HG03439 (cell line): ENCODE results near the gene FXYD6.

Source experiments
- ATAC-seq: cut with Tn5 transposase; IDR thresholded peaks from one replicate; pipeline ENCODE4 v1.9.1; 2021; ENCODE audit warnings: mild to moderate bottlenecking, moderate library complexity; ENCODE audit not compliant: unreplicated experiment

The FXYD6 gene

DNA sequence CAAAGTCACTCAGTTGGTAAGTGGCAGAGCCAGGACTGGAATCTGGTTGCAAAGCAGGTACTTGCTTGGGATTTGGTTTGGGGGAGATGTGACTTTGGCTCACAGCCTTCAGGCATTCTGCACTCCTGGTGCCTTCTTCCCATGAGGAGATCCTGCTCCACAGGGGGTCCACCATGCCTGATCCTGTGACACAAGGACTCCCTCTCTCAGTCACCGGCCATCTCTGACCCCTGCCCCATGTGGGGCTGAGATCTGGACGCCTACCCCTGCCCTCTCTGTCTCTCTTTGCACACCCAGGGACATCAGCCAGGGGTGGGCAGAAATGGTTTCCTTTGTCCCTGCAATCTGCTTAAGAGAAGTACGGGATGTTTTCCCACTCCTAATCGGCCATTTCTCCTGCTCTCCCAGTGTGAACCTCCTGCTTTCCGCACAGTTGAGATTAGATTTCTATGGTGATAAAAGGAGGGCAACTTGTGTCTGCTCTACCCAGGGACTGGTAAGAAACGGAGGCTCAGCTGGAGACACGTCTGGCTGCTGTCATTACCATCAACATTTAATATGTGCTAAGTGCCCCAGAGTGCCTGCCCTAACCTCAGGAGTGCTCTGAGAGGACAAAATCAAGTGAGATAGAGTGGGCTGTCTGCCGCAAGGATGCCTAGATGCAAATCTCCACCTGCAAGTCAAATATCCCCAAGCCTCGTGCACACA lies 11.1 kb upstream of the FXYD6 start:
- no peak for ATAC-seq

GRCh38 chr11:117885777-117886176 lies 9.3 kb upstream of the FXYD6 start:
- no peak for ATAC-seq

DNA sequence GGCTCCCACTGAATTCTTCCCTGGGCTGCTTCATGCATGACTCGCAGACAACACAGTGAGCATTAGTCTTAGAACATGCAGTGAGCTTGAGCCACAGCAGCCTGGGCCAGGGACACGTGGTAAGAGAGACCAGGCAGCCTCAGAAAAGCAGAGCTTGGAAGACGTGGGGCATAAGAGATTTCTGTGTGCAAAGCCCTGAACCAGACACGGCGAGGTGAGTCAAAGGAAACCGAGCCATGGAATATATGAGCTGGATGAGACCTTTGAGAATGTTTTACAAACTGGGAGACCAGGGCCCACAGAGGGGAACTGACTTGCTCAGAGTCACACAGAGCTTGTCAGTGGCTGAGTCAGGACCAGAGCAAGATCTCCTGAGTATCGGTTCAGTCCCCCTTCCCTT lies 8.5 kb upstream of the FXYD6 start:
- ATAC-seq: no peak

DNA sequence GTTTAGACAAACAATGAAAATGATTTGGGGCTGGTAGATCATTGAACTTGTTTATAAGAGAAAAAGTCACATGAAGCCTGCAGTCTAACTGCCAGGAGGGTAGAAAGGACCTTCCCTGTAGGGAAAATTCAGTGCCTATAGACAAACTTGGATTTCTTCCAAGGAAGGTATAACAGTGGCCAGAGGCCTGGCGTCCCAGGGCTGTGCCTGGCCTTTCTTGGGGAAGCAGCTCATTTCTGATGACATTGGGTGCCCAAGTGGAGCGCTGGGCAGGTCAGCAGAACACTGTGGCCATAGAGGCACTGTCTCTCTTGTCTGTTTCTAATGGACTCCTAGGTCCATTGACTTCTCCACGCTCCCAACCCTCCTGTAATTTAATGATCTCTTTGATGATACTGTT lies 6.6 kb upstream of the FXYD6 start:
- no peak for ATAC-seq

GRCh38 chr11:117882311-117882905 lies 6.0 kb upstream of the FXYD6 start:
- no peak for ATAC-seq

DNA sequence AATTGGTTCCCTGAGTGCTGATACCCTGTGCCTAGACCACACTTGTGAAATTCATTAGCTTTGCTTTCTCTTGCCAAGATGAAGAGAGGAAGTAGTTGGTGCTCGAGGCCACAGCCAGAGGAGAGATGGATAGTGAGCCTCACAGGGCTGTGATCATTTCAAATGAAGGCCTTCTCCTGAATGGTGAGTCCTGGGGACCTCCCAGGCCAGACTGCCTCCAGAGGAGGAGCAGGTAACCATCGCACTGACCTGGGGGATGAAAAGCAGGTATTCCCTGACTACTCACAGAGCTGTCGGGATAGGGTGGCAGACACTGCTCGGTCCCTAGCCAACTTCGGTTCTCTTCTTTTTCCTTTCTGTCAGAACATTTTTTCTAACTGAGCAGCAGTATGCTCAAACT lies 4.8 kb upstream of the FXYD6 start:
- ATAC-seq: no peak

DNA sequence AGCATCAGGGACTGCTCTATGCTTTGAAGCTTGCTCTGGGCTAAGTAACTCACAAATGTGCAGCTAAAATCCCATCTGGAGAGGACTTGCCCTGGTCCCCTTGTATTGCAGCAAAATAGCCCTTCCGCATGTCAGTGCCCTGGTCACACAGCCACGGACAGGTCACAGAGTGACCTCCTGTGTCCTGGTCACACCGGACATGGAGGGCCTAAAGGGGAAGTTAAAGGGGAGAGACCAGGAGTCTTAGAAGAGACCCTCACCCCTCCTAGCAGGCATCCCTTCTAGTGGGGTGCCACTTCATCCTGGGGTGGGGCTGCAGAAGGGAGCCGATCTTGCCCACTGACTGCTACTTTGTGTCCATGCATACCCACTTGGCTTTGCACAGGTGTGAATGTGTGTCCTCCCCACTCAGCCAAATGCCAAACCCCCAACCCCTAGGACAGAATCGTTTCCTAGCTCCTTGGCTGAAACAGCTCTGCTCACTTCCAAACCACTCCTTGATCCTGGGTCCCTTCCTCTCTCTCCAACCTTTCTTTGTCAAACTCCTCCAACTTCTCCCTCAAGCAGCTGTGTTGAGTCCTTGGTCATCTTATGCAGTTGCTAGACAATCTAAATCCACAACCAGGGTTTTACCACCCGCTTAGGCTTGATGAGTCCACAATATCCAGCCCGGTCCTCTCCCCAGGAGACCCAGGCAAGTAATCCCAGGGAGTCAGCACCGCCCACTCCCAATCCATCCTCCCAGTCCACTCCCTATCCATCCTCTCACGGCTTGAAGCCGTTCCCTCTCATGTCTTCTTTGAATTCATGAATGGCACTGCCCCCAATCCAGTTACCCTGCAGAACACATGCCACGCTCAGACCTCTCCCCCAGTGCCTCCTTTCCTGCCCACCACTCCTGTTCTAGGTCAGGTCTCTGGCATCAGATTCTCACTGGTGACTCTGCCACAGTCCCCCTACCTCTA lies 3.3 kb upstream of the FXYD6 start:
- ATAC-seq: no peak

DNA sequence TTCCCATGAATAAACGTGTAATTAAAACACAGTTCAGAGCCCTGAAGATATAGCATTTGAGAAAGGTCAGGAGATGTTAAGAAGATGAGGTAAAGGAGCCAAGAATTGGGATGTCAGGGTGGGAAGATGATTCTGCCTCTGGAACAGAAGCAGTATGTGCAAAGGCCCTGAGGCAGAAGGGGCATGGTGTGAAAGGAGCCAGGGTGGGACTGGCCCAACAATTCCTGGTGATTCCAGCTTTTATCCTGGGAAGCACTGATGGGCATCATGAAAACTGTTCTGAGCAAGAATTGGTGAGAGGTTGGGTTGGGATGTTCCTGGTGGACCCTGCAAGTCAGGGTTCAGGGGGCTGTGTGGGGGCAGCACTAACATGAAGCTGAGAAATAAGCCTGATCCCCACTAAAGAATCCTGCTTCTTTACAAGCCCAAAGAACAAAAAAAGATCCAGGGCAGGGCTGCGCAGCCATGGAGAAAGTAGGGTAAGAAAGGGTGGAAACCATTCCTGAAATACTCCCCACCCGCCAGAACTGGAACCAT lies 2.5 kb upstream of the FXYD6 start:
- ATAC-seq: no peak

DNA sequence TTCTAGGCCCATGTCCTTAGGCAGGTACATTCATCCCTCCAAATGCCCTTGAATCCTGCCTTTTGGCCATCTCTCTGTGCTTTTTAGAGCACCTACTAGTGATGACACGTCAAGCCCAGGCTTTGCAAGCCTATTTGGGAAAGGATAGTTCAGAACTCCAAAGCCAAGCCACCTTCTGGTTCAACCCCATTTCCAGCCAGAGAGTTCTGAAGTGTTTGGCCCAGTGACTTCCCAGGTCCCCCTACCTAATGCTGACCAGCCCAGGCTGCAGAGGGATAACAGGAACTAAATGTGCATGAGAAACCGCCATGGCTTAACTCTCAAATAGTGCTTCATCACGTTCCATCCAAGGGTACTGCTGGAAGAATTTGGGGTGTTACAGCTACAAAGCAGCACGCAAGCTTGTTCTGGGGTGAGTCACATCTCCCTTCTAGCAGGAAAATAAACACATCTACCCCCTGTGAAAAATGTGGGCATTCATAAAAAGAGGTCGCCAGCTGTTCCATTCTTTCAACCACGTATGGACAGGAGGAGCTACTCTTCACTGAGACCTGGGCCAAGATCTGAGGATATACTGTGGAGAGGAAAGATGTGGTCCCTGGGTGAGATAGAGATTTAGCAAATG lies 2.0 kb upstream of the FXYD6 start:
- no peak for ATAC-seq

DNA sequence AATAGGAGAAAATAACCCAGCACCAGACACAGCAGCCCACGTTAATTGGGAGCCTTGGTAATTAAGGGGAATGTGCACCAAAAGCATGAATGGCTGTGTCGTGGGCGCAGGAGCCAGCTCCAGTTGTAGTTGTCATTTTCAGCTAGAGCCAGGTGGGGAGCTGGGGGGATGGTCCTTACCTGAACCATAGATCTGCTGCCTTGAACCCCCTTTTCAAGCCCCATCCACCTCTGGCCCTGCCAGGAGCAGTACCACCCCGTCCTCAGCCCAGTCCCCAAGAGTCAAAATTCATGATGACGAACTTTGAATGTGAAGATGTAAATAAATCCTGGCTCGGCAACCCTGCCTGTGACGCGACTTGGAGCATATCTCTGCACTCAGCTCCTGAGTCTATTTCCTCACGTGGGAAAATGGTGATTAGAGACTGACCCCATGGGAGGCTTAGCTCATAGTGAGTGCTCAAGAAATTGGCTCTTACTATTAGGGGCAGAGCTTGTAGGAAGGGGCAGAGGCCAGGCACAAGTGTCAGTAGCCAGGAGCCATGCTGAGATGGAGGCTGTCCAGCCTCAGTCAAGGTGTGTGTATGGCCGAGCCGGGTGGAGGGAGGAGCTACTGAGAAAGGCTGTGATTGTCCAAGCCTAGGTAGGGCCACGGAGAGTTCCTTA lies 794 bp upstream of the FXYD6 start:
- ATAC-seq: no peak

DNA sequence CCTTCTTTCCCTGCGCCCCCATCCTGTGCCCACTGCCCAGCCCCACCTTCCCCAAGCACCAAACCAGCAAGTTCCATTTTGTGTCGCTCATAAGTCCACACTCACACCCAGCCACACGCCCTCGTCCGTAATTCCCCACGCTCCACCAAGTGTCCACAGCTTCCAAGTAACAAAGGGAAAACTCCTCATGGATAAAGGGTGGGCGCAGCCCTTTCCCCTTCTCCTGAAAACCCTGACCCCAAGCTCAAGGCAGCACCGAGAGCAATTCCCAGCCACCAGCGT lies 458 bp downstream of the FXYD6 start:
- ATAC-seq: no peak

- no peak for ATAC-seq
Measured at GRCh38 chr11:117875382-117876058, 938 bp downstream of the FXYD6 start.

- no peak for ATAC-seq
Measured at GRCh38 chr11:117874910-117875381, 1.5 kb downstream of the FXYD6 start.

GRCh38 chr11:117874253-117874909 lies 2.1 kb downstream of the FXYD6 start:
- no peak for ATAC-seq

- no peak for ATAC-seq
Measured at GRCh38 chr11:117873828-117874125, 2.7 kb downstream of the FXYD6 start.

GRCh38 chr11:117872975-117873827 lies 3.3 kb downstream of the FXYD6 start:
- no peak for ATAC-seq

GRCh38 chr11:117872420-117872961 lies 4.0 kb downstream of the FXYD6 start:
- ATAC-seq: no peak

- no peak for ATAC-seq
Measured at GRCh38 chr11:117871784-117872183, 4.7 kb downstream of the FXYD6 start.

- no peak for ATAC-seq
Measured at GRCh38 chr11:117871160-117871559, 5.3 kb downstream of the FXYD6 start.
